Mucosa of descending colon (tissue), 3 donors: Measurements from ENCODE around the gene PACRG. TPM values are rescaled to one million over a fixed set of nuclear protein-coding genes. Genes with fewer than 3 reads are reported as not detected.

ENCODE experiments used
- ATAC-seq: fragments of 200-7000 bp; cut with Tn5 transposase; one replicate; pipeline ENCODE4 v1.9.1; 2020; ENCODE audit warnings: mild to moderate bottlenecking, moderate library complexity
- DNase-seq, 3 donors: peaks; one replicate each; pipeline ENCODE4 v3.0.0-alpha.2; 2020
- H3K36me3 ChIP-seq: fragments of 200-600 bp; one replicate; pipeline ENCODE4 v1.8.0; 2021; ENCODE audit warnings: low read depth, mild to moderate bottlenecking
- H3K4me1 ChIP-seq: fragments of 200-600 bp; one replicate; pipeline ENCODE4 v1.8.0; 2021; ENCODE audit warnings: low read depth, mild to moderate bottlenecking
- H3K4me3 ChIP-seq: fragments of 200-600 bp; one replicate; pipeline ENCODE4 v1.8.0; 2021; ENCODE audit warnings: mild to moderate bottlenecking
- H3K9me3 ChIP-seq: fragments of 200-600 bp; one replicate; pipeline ENCODE4 v1.8.0; 2021; ENCODE audit warnings: mild to moderate bottlenecking
- CTCF ChIP-seq: fragments of 200-600 bp; IDR thresholded peaks from one replicate; pipeline ENCODE4 v1.8.0; 2022; ENCODE audit warnings: antibody characterized with exemption, mild to moderate bottlenecking
- intact Hi-C, 2 donors: fragments of 100-400 bp; cut with DNase I in 1 of 2; cut with micrococcal nuclease in 1 of 2; formaldehyde crosslinking; loops; one replicate each; pipeline versions ENCODE4 v1.11.0 to v1.11.1; 2022; cut with DNase I, micrococcal nuclease
- total RNA-seq, 3 donors: library from RNA; stranded (reverse); fragmentation: NEBNext Ultra II Directional in 2 of 3; extraction: Animal tissue kit (Norgen Biotek cat#: 25700) in 2 of 3; gene quantifications; one replicate each; pipeline versions ENCODE4 v1.2.1 to v1.2.4, GENCODE V29; 2021 to 2023
- donor health status: DM: no; HTN: no; CAD: no; lungs with moderate emphysema.
- donor health status: DM: no; HTN: no; CAD: no.
- donor health status: DM: no; HTN: yes; CAD: no.

The PACRG gene
- total RNA-seq, 3 donors from 2014 or later: 1.1 to 1.5 (median 1.3) TPM

- Histone ChIP-seq H3K9me3 (no peaks in the 10 kb centered on the region), H3K4me1 (no peaks in the 10 kb centered on the region), H3K36me3 (no peaks in the 10 kb centered on the region), H3K4me3 (no peak overlapping the region)
- ATAC-seq: no peak
- no peak for TF ChIP-seq CTCF
- intact Hi-C loops: no loop called here
- no peak for DNase-seq
These were observed 606.2 kb downstream of the PACRG start for GRCh38 chr6:163333701-163334663.

GRCh38 chr6:163335056-163335455, 607.3 kb downstream of the PACRG start:
- no peak for TF ChIP-seq CTCF
- Histone ChIP-seq H3K9me3 (no peaks in the 10 kb centered on the region), H3K4me1 (no peaks in the 10 kb centered on the region), H3K36me3 (no peaks in the 10 kb centered on the region), H3K4me3 (no peak overlapping the region)
- DNase-seq (no peak), ATAC-seq (no peak)
- intact Hi-C loops: no loop called here

GRCh38 chr6:163335671-163336545, 608.1 kb downstream of the PACRG start:
- Histone ChIP-seq H3K4me3 (no peak overlapping the region), H3K36me3 (no peaks in the 10 kb centered on the region), H3K4me1 (no peaks in the 10 kb centered on the region), H3K9me3 (no peaks in the 10 kb centered on the region)
- no peak for DNase-seq
- intact Hi-C loops: no loop called here
- no peak for TF ChIP-seq CTCF
- ATAC-seq: peak; percentile 9

- Histone ChIP-seq H3K4me1 (no peaks in the 10 kb centered on the region), H3K4me3 (no peak overlapping the region), H3K36me3 (no peaks in the 10 kb centered on the region), H3K9me3 (no peaks in the 10 kb centered on the region)
- intact Hi-C loops: no loop called here
- no peak for DNase-seq
- no peak for ATAC-seq
- no peak for TF ChIP-seq CTCF
These were observed 609.2 kb downstream of the PACRG start for GRCh38 chr6:163336961-163337360.

- Histone ChIP-seq H3K4me1 (no peaks in the 10 kb centered on the region), H3K9me3 (no peaks in the 10 kb centered on the region), H3K36me3 (no peaks in the 10 kb centered on the region), H3K4me3 (no peak overlapping the region)
- intact Hi-C loops: no loop called here
- TF ChIP-seq CTCF: no peak
- DNase-seq (no peak), ATAC-seq (no peak)
These were observed 610.2 kb downstream of the PACRG start for GRCh38 chr6:163337958-163338357.
